GM19452 (cell line): ENCODE data around the gene PAQR6.
A peak's percentile ranks its signal among the peaks of the same experiment; 100 is the strongest.
"Not testable (repeated sequence)": the region's sequence is repeated elsewhere in the genome, so short reads cannot be mapped to it uniquely, and the experiment has no call there.

Experiments used
- ATAC-seq: cut with Tn5 transposase; IDR thresholded peaks from one replicate; pipeline ENCODE4 v1.9.1; 2021; ENCODE audit not compliant: unreplicated experiment

Gene PAQR6

GRCh38 chr1:156233426-156234127 lies 14.3 kb downstream of the PAQR6 start:
- no peak for ATAC-seq

GRCh38 chr1:156232201-156232894 lies 15.5 kb downstream of the PAQR6 start:
- no peak for ATAC-seq

GRCh38 chr1:156230473-156230837 lies 17.4 kb downstream of the PAQR6 start:
- ATAC-seq = no peak

GRCh38 chr1:156229809-156230472 lies 17.9 kb downstream of the PAQR6 start:
- ATAC-seq = no peak

- ATAC-seq = no peak
These were observed 19.4 kb downstream of the PAQR6 start for GRCh38 chr1:156228501-156228900.

- ATAC-seq = peak; percentile 2
These were observed 21.1 kb downstream of the PAQR6 start for GRCh38 chr1:156226782-156227181.

GRCh38 chr1:156226116-156226538 lies 21.7 kb downstream of the PAQR6 start:
- ATAC-seq = peak; percentile 59

- ATAC-seq = no peak
These were observed 22.2 kb downstream of the PAQR6 start for GRCh38 chr1:156225677-156226014.

GRCh38 chr1:156221986-156222692 lies 25.7 kb downstream of the PAQR6 start:
- no peak for ATAC-seq

GRCh38 chr1:156220226-156220625 lies 27.6 kb downstream of the PAQR6 start:
- no peak for ATAC-seq

GRCh38 chr1:156217871-156218270 lies 30.0 kb downstream of the PAQR6 start:
- ATAC-seq = no peak

- ATAC-seq = not testable (repeated sequence)
These were observed 31.3 kb downstream of the PAQR6 start for GRCh38 chr1:156216361-156217086.

GRCh38 chr1:156214024-156214748 lies 33.7 kb downstream of the PAQR6 start:
- no peak for ATAC-seq

- ATAC-seq = no peak
These were observed 34.3 kb downstream of the PAQR6 start for GRCh38 chr1:156213644-156213966.

- ATAC-seq = peak; percentile 83
These were observed 34.8 kb downstream of the PAQR6 start, which contains the start of gene PMF1 for GRCh38 chr1:156212833-156213643. PMF1 (plus strand) TSS chr1:156213007; CDS start chr1:156213016, 9 bp downstream.

- no peak for ATAC-seq
These were observed 35.7 kb downstream of the PAQR6 start for GRCh38 chr1:156212130-156212529.

- ATAC-seq = no peak
These were observed 36.6 kb downstream of the PAQR6 start for GRCh38 chr1:156211243-156211642.

- no peak for ATAC-seq
These were observed 43.2 kb downstream of the PAQR6 start for GRCh38 chr1:156204686-156205085.

GRCh38 chr1:156203331-156203730 lies 44.5 kb downstream of the PAQR6 start:
- ATAC-seq = no peak
